OCI-LY7 (cell line): ENCODE data around the gene GOT2. TPM values are rescaled to one million over a fixed set of nuclear protein-coding genes. Genes with fewer than 3 reads are reported as not detected.

Experiments used
- BruUV-seq: library from RNA; stranded (reverse); fragments of 400-500 nt; replicated peaks from 2 replicates; lab custom pipeline; 2021; lab: Mats Ljungman, UMichigan
- CTCF ChIA-PET: fragments of 300-600 bp; sonication (Branson Sonifier 250); formaldehyde crosslinking; loops from one replicate; lab custom pipeline; 2022; ENCODE audit warnings: antibody characterized with exemption; ENCODE audit not compliant: unreplicated experiment; lab: Charles Lee
- POLR2A ChIA-PET: fragments of 300-600 bp; sonication (Branson Sonifier 250); formaldehyde crosslinking; loops from one replicate; lab custom pipeline; 2022; ENCODE audit warnings: antibody characterized with exemption; lab: Charles Lee
- DNase-seq: peaks from one replicate; pipeline ENCODE4 v3.0.0-alpha.2; 2015; ENCODE audit warnings: low spot score
- H2AFZ ChIP-seq: fragments of 200-600 bp; sonication (generic), shearing (Covaris generic); 2 replicates; pipeline ENCODE4 v1.6.1; 2014; ENCODE audit warnings: mild to moderate bottlenecking, antibody characterized with exemption, low read length, moderate library complexity
- H3K27ac ChIP-seq: fragments of 200-600 bp; sonication (generic); 2 replicates; pipeline ENCODE4 v1.5.1; 2014; ENCODE audit warnings: mixed run types, low read depth, mild to moderate bottlenecking, moderate library complexity, low read length, inconsistent platforms; ENCODE audit not compliant: poor library complexity, severe bottlenecking
- H3K36me3 ChIP-seq: fragments of 200-600 bp; sonication (generic); 2 replicates; pipeline ENCODE4 v1.6.1; 2014; ENCODE audit warnings: mild to moderate bottlenecking, antibody characterized with exemption, low read length, moderate library complexity, mixed read lengths; ENCODE audit not compliant: insufficient read depth
- H3K4me1 ChIP-seq: fragments of 200-600 bp; sonication (generic); 2 replicates; pipeline ENCODE4 v1.5.1; 2014; ENCODE audit warnings: mild to moderate bottlenecking, low read length; ENCODE audit not compliant: insufficient read depth, poor library complexity, severe bottlenecking
- H3K4me2 ChIP-seq: fragments of 200-600 bp; sonication (generic); 2 replicates; pipeline ENCODE4 v1.6.1; 2014; ENCODE audit warnings: mild to moderate bottlenecking, low read length
- H3K4me3 ChIP-seq: fragments of 200-600 bp; sonication (generic); 2 replicates; pipeline ENCODE4 v1.5.1; 2014; ENCODE audit warnings: mild to moderate bottlenecking, low read depth, low read length; ENCODE audit not compliant: poor library complexity, severe bottlenecking
- H3K79me2 ChIP-seq: fragments of 200-600 bp; sonication (generic); 2 replicates; pipeline ENCODE4 v1.6.1; 2016; ENCODE audit warnings: low read depth, mild to moderate bottlenecking, low read length, moderate library complexity, mixed read lengths; ENCODE audit not compliant: insufficient read depth
- H3K9me2 ChIP-seq: fragments of 200-600 bp; sonication (generic); 2 replicates; pipeline ENCODE4 v1.6.1; 2016; ENCODE audit warnings: mild to moderate bottlenecking, low read length, mixed read lengths; ENCODE audit not compliant: insufficient read depth
- H3K9me3 ChIP-seq: fragments of 200-600 bp; sonication (generic); 2 replicates; pipeline ENCODE4 v1.6.1; 2014; ENCODE audit warnings: mild to moderate bottlenecking, mixed run types, low read length, mixed read lengths
- H4K20me1 ChIP-seq: fragments of 200-600 bp; sonication (generic); 2 replicates; pipeline ENCODE4 v1.6.1; 2014; ENCODE audit warnings: mild to moderate bottlenecking, antibody characterized with exemption, low read length, moderate library complexity, mixed read lengths; ENCODE audit not compliant: insufficient read depth
- EZH2phosphoT487 ChIP-seq: fragments of 200-600 bp; sonication (generic); IDR thresholded peaks from 2 replicates; pipeline ENCODE4 v1.6.1; 2018; ENCODE audit warnings: low read depth, borderline replicate concordance, mild to moderate bottlenecking, mixed run types, antibody characterized with exemption, low read length, moderate library complexity, mixed read lengths
- intact Hi-C: fragments of 100-400 bp; cut with micrococcal nuclease; formaldehyde crosslinking; loops from one replicate; pipeline ENCODE4 v1.10.0; 2022; ENCODE audit not compliant: unreplicated experiment
- total RNA-seq, 2 experiments: library from RNA; depleted of rRNA in 1 of 2; stranded (reverse); fragments of >200 nt in 1 of 2; shearing (Covaris generic) in 1 of 2; gene quantifications; 2 replicates each; pipeline ENCODE4 v1.2.3, GENCODE V29; 2014 to 2022
- TF ChIP-seq, protein P1 (sequence below): fragments of 200-600 bp; sonication (generic); conservative IDR thresholded peaks from 2 replicates; pipeline ENCODE4 v1.5.1; 2014; ENCODE audit warnings: mild to moderate bottlenecking, antibody characterized with exemption, low read length, moderate library complexity, mixed read lengths

The GOT2 gene
- total RNA-seq, 2 experiments from 2014 or later, result 104 to 280 TPM

DNA sequence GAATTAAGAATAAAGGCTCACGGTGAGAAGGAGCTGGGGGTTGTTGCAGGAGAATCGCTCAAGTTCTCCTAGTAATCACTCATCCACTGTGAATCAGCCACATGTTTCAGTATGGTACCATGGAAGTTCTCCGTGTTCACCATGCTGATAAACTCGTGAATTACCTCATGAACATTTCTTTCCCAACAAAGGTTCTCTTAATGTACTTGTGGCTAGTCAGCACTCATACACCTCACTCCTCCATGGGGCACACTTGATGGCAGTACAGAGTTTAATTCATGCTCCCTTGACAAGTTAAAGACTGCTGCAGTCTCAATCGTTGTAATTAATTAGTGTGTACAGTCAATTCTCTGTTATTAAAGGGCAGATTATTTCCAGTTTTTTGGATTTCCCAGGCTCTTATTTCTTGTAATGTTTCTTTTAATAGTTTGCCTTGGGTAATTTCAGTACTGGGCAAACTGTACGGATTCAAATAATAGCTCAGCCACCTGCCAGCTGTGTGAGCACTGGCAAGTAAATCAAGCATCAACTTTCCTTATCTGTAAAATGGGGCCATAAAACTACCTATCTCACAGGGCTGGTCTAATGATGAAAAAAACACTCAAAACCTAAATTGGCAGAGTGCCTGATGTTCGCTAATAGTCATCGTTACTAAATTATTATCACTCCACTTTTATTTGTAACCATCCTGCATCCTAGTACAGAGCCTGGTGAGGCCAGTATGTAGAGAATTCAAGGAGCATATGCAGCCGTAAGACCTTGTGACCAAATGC, 6.1 kb downstream of the GOT2 start:
- DNase-seq, result peak; percentile 26
- POLR2A ChIA-PET, result interaction anchor here (0.8 to 1.1 kb wide), 2 partner anchors 12 to 28 kb away, joined by 3 to 4 read pairs; no protein-coding TSS in a partner anchor
- H3K79me2 ChIP-seq, result peaks cover 82% of the 10 kb centered on the region
- CTCF ChIA-PET, result no interaction called here
- intact Hi-C loops, result no loop called here
- H3K27ac ChIP-seq, result peak overlapping the region; percentile 68
- H3K4me1 ChIP-seq, result peaks cover 54% of the 10 kb centered on the region
- no TSS peak for BruUV-seq
- TF ChIP-seq, protein P1, sequence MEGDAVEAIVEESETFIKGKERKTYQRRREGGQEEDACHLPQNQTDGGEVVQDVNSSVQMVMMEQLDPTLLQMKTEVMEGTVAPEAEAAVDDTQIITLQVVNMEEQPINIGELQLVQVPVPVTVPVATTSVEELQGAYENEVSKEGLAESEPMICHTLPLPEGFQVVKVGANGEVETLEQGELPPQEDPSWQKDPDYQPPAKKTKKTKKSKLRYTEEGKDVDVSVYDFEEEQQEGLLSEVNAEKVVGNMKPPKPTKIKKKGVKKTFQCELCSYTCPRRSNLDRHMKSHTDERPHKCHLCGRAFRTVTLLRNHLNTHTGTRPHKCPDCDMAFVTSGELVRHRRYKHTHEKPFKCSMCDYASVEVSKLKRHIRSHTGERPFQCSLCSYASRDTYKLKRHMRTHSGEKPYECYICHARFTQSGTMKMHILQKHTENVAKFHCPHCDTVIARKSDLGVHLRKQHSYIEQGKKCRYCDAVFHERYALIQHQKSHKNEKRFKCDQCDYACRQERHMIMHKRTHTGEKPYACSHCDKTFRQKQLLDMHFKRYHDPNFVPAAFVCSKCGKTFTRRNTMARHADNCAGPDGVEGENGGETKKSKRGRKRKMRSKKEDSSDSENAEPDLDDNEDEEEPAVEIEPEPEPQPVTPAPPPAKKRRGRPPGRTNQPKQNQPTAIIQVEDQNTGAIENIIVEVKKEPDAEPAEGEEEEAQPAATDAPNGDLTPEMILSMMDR, result no peak
- no peak for TF ChIP-seq EZH2phosphoT487
- peaks cover 19% of the 10 kb centered on the region; the same call in 1 of the 2 replicates for H4K20me1 ChIP-seq
- H3K9me3 ChIP-seq, result peaks cover 11% of the 10 kb centered on the region
- peak overlapping the region; percentile 86 for H3K4me2 ChIP-seq
- H2AFZ ChIP-seq, result no peak overlapping the region
- H3K36me3 ChIP-seq, result peaks cover 78% of the 10 kb centered on the region
- no peaks in the 10 kb centered on the region for H3K9me2 ChIP-seq
- H3K4me3 ChIP-seq, result peak overlapping the region; percentile 4

GRCh38 chr16:58727028-58727781, 6.9 kb downstream of the GOT2 start:
- DNase-seq, result no peak
- Histone ChIP-seq H3K27ac (peak overlapping the region; percentile 68), H3K9me3 (peaks cover 11% of the 10 kb centered on the region), H3K36me3 (peaks cover 78% of the 10 kb centered on the region), H2AFZ (no peak overlapping the region), H4K20me1 (peaks cover 19% of the 10 kb centered on the region), H3K9me2 (no peaks in the 10 kb centered on the region), H3K4me1 (peaks cover 48% of the 10 kb centered on the region), H3K79me2 (peaks cover 74% of the 10 kb centered on the region), H3K4me2 (no peak overlapping the region), H3K4me3 (no peak overlapping the region)
- ChIA-PET POLR2A (no interaction called here), CTCF (no interaction called here)
- BruUV-seq, result no TSS peak
- intact Hi-C loops, result no loop called here
- TF ChIP-seq, protein P1, result no peak
- no peak for TF ChIP-seq EZH2phosphoT487
